Prostate gland (tissue), 2 donors: Measurements from ENCODE around the gene DPP9. TPM values are rescaled to one million over a fixed set of nuclear protein-coding genes. Genes with fewer than 3 reads are reported as not detected.

ENCODE experiments used
- DNase-seq: peaks from one replicate; pipeline ENCODE4 v3.0.0-alpha.2; 2019; ENCODE audit warnings: low spot score
- H3K27ac ChIP-seq, 2 donors: fragments of 200-600 bp; sonication (generic); 2 replicates each; pipeline ENCODE4 v1.5.1; 2017 to 2019
- H3K27me3 ChIP-seq: fragments of 200-600 bp; sonication (generic); replicated peaks from 2 replicates; pipeline ENCODE4 v1.5.1; 2019; ENCODE audit not compliant: insufficient read depth
- H3K36me3 ChIP-seq, 2 donors: fragments of 200-600 bp; sonication (generic); 1 replicate in 1 of 2; 2 replicates in 1 of 2; pipeline versions ENCODE4 v1.5.1 to v1.8.1; 2017 to 2019
- H3K4me1 ChIP-seq: fragments of 200-600 bp; sonication (generic); replicated peaks from 2 replicates; pipeline ENCODE4 v1.5.1; 2019
- H3K4me3 ChIP-seq, 2 donors: fragments of 200-600 bp; sonication (generic); 2 replicates each; pipeline ENCODE4 v1.5.1; 2017 to 2019
- H3K9me3 ChIP-seq: fragments of 200-600 bp; sonication (generic); 2 replicates; pipeline ENCODE4 v1.5.1; 2017
- CTCF ChIP-seq, 4 experiments: fragments of 200-600 bp in 2 of 4; fragments of 450-650 bp in 2 of 4; sonication (generic) in 2 of 4; IDR thresholded peaks; 1 replicate in 3 of 4; 2 replicates in 1 of 4; pipeline ENCODE4 v1.5.1; 2016 to 2019; ENCODE audit warnings: antibody characterized with exemption in 4 of 4, mild to moderate bottlenecking in 2 of 4, moderate library complexity in 2 of 4
- POLR2A ChIP-seq: fragments of 450-650 bp; IDR thresholded peaks from one replicate; pipeline ENCODE4 v1.6.1; 2016; ENCODE audit warnings: antibody characterized with exemption, mild to moderate bottlenecking
- POLR2AphosphoS5 ChIP-seq: sonication (generic); formaldehyde crosslinking; IDR thresholded peaks from one replicate; pipeline ENCODE4 v1.6.1; 2017; ENCODE audit warnings: antibody characterized with exemption
- WGBS: methylation state at CpG from one replicate; pipeline ENCODE4 v1.1.5; 2018; 5-methylcytosine and 5-hydroxymethylcytosine counted together
- intact Hi-C: fragments of 100-400 bp; cut with DNase I; formaldehyde crosslinking; loops from one replicate; pipeline ENCODE4 v1.14.2; 2022
- total RNA-seq, 2 donors: library from RNA; depleted of rRNA; stranded (reverse); fragments of >200 nt; gene quantifications; one replicate each; pipeline ENCODE4 v1.1.0, GENCODE V29; 2016

Gene DPP9
- total RNA-seq, 2 donors from 2014 or later, result 53.5 to 116 TPM

DNA sequence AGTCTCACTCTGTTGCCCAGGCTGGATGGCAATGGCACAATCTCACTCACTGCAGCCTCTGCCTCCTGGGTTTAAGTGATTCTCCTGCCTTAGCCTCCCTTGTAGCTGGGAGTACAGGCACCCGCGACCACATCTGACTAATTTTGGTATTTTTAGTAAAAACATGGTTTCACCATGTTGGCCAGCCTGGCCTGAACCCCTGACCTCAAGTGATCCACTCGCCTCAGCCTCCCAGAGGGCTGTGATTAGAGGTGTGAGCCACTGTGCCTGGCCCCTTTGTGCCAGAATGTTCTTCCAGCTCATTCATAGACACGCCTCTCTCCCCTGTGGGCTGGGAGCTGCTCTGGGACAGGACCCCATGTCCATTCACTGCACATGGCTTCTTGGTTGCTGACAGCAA is 62.6 kb downstream of the DPP9 start:
- intact Hi-C loops, result no loop called here
- DNase-seq, result no peak
- no peak overlapping the region for H3K27ac ChIP-seq
- H3K27me3 ChIP-seq, result no peaks in the 10 kb centered on the region
- WGBS, result 95% methylated on average over 4 of the region's 4 CpGs
- H3K9me3 ChIP-seq, result no peaks in the 10 kb centered on the region
- peaks cover 10 to 28% of the 10 kb centered on the region in 2 donors for H3K36me3 ChIP-seq
- TF ChIP-seq POLR2AphosphoS5 (no peak), POLR2A (no peak), CTCF (IDR thresholded peaks at IDR 0.05) (no peak)
- H3K4me1 ChIP-seq, result no peaks in the 10 kb centered on the region
- H3K4me3 ChIP-seq, result no peak overlapping the region

- no peak for DNase-seq
- Histone ChIP-seq H3K9me3 (no peaks in the 10 kb centered on the region), H3K4me1 (no peaks in the 10 kb centered on the region), H3K4me3 (no peak overlapping the region), H3K27ac (no peak overlapping the region), H3K27me3 (no peaks in the 10 kb centered on the region), H3K36me3 (peaks cover 10 to 28% of the 10 kb centered on the region in 2 donors)
- TF ChIP-seq POLR2A (no peak), CTCF (IDR thresholded peaks at IDR 0.05) (peak in 1 of 4 experiments; percentile 7)
- 92% methylated on average over 15 of the region's 15 CpGs for WGBS
- intact Hi-C loops, result no loop called here
Measured at GRCh38 chr19:4660181-4660791, 63.4 kb downstream of the DPP9 start.

DNA sequence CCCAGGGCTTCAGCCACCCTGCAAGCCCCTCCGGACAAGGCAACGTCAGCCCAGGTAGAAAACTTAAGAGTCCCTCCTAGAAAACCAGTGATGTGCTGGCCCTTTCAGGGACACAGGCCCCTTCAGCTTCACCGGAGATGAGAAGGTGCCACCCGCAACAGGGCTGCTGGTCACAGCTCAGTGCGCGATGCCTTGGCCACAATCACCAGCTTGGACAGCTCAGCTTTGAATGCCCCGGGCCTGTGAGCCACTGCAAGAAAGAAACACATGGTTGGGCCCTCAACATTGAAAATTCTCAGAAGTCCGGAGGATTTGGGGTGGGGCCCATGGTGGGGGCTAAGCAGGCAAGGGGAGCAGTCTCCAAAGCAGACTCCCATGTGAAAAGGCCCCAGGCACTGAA is 65.8 kb downstream of the DPP9 start:
- Histone ChIP-seq H3K36me3 (peaks cover 7 to 30% of the 10 kb centered on the region in 2 donors), H3K27ac (no peak overlapping the region), H3K4me1 (no peaks in the 10 kb centered on the region), H3K4me3 (no peak overlapping the region), H3K9me3 (no peaks in the 10 kb centered on the region), H3K27me3 (no peaks in the 10 kb centered on the region)
- DNase-seq, result no peak
- TF ChIP-seq POLR2A (no peak), POLR2AphosphoS5 (no peak), CTCF (IDR thresholded peaks at IDR 0.05) (no peak)
- 97% methylated on average over 8 of the region's 8 CpGs for WGBS
- intact Hi-C loops, result no loop called here

DNA sequence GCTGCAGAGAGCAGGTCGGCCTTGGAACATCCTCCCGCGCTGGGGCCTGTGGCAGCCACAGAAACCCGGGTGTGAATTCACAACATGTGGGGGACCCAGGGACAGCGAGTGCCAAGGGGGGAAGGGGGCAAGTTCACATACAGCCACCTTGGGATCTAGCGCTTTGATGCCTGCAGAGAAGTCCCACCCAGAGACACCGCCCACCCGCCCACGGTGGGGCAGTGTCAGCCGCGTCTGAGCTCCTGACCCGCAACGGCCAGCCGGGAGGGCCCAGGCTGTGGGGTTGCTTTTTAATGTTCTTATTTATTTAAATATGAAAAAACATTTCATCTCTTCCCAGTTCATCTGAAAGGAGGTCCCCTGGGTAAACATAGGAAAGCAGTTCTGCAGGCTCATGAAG is 66.4 kb downstream of the DPP9 start:
- Histone ChIP-seq H3K36me3 (peaks cover 7 to 30% of the 10 kb centered on the region in 2 donors), H3K9me3 (no peaks in the 10 kb centered on the region), H3K27me3 (no peaks in the 10 kb centered on the region), H3K27ac (no peak overlapping the region), H3K4me1 (no peaks in the 10 kb centered on the region), H3K4me3 (no peak overlapping the region)
- no peak for DNase-seq
- TF ChIP-seq CTCF (IDR thresholded peaks at IDR 0.05) (no peak), POLR2A (no peak), POLR2AphosphoS5 (no peak)
- 75% methylated on average over 14 of the region's 14 CpGs for WGBS
- intact Hi-C loops, result no loop called here

GRCh38 chr19:4656102-4656501 is 67.5 kb downstream of the DPP9 start:
- no peak for DNase-seq
- no peak overlapping the region for H3K27ac ChIP-seq
- no peaks in the 10 kb centered on the region for H3K9me3 ChIP-seq
- no peak overlapping the region for H3K4me3 ChIP-seq
- no peaks in the 10 kb centered on the region for H3K4me1 ChIP-seq
- WGBS, result 82% methylated on average over 6 of the region's 8 CpGs
- no peak for TF ChIP-seq POLR2A
- TF ChIP-seq POLR2AphosphoS5, result no peak
- TF ChIP-seq CTCF (IDR thresholded peaks at IDR 0.05), result no peak
- peaks cover 7 to 30% of the 10 kb centered on the region in 2 donors for H3K36me3 ChIP-seq
- intact Hi-C loops, result no loop called here
- H3K27me3 ChIP-seq, result no peaks in the 10 kb centered on the region
